Osteocyte (in vitro differentiated cells): Measurements from ENCODE around the gene AFDN. TPM values are rescaled to one million over a fixed set of nuclear protein-coding genes. Genes with fewer than 3 reads are reported as not detected.

Experiments used
- DNase-seq: peaks from one replicate; pipeline ENCODE4 v3.0.0; 2021; ENCODE audit warnings: mixed read lengths; ENCODE audit not compliant: unreplicated experiment; ENCODE audit errors: extremely low spot score
- H3K27ac Mint-ChIP-seq: one replicate; pipeline ENCODE4 v1.8.0; 2021; ENCODE audit warnings: mild to moderate bottlenecking, mixed read lengths; ENCODE audit not compliant: unreplicated experiment
- H3K27me3 Mint-ChIP-seq: one replicate; pipeline ENCODE4 v1.8.0; 2021; ENCODE audit warnings: mixed read lengths; ENCODE audit not compliant: unreplicated experiment
- H3K36me3 Mint-ChIP-seq: one replicate; pipeline ENCODE4 v1.8.0; 2021; ENCODE audit warnings: mixed read lengths; ENCODE audit not compliant: unreplicated experiment
- H3K4me1 Mint-ChIP-seq: one replicate; pipeline ENCODE4 v1.8.0; 2021; ENCODE audit warnings: mixed read lengths; ENCODE audit not compliant: unreplicated experiment
- H3K4me3 Mint-ChIP-seq: one replicate; pipeline ENCODE4 v1.8.0; 2021; ENCODE audit warnings: mild to moderate bottlenecking, moderate library complexity, mixed read lengths; ENCODE audit not compliant: unreplicated experiment
- H3K9me3 Mint-ChIP-seq: one replicate; pipeline ENCODE4 v1.8.0; 2021; ENCODE audit warnings: mixed read lengths; ENCODE audit not compliant: unreplicated experiment
- total RNA-seq: library from RNA; stranded (reverse); gene quantifications from 2 replicates; pipeline ENCODE4 v1.2.1, GENCODE V29; 2021
- TF ChIP-seq, protein P1 (sequence below): fragments of 200-600 bp; sonication (generic); IDR thresholded peaks from 2 replicates; pipeline ENCODE4 v1.5.0; 2021; ENCODE audit warnings: antibody characterized with exemption, mild to moderate bottlenecking, moderate library complexity

Gene AFDN
- total RNA-seq, 1 donor from 2014 or later: 67.3 TPM

DNA sequence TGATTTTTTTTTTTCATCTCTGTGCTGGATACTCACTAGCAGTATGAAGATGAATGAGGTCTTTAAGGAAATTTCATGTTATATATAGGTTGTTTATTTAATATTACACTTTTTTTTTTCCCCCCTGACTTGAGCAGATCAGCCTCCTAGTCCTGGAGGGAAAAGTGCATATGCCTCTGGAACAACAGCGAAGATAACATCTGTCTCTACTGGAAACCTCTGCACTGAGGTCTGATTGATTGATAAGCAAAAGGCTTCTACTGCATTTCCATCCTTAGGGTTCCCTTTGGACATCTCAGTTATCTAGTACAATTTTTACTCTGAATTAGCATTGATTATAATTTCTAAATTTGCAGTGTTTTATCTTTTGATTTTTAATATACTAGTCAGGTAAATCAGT is 121.0 kb downstream of the AFDN start:
- TF ChIP-seq, protein P1, sequence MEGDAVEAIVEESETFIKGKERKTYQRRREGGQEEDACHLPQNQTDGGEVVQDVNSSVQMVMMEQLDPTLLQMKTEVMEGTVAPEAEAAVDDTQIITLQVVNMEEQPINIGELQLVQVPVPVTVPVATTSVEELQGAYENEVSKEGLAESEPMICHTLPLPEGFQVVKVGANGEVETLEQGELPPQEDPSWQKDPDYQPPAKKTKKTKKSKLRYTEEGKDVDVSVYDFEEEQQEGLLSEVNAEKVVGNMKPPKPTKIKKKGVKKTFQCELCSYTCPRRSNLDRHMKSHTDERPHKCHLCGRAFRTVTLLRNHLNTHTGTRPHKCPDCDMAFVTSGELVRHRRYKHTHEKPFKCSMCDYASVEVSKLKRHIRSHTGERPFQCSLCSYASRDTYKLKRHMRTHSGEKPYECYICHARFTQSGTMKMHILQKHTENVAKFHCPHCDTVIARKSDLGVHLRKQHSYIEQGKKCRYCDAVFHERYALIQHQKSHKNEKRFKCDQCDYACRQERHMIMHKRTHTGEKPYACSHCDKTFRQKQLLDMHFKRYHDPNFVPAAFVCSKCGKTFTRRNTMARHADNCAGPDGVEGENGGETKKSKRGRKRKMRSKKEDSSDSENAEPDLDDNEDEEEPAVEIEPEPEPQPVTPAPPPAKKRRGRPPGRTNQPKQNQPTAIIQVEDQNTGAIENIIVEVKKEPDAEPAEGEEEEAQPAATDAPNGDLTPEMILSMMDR: no peak
- no peak overlapping the region for H3K4me3 Mint-ChIP-seq
- no peak for DNase-seq
- H3K27ac Mint-ChIP-seq: no peak overlapping the region
- H3K9me3 Mint-ChIP-seq: no peaks in the 10 kb centered on the region
- peaks cover 1% of the 10 kb centered on the region for H3K4me1 Mint-ChIP-seq
- no peaks in the 10 kb centered on the region for H3K27me3 Mint-ChIP-seq
- peaks cover 60% of the 10 kb centered on the region for H3K36me3 Mint-ChIP-seq

DNA sequence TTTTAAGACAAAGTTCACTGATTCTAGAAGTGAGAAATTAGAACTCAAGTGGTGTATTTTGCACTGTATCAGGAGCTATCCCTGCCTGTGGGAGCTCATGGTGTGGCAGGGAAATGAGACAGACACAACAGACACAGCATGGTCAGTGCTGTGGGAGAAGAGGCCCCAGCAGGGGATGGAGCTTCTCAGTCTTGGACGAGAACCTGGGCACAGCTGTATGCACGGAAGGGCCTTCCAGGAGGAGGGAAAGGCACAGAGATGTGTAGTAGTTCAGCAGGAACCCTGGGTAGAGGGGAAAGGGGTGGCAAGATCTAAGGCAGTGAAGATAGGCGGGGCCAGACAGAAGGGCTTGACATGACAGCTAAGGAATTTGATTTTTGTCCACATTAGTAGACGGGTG is 122.0 kb downstream of the AFDN start:
- H3K9me3 Mint-ChIP-seq: no peaks in the 10 kb centered on the region
- H3K36me3 Mint-ChIP-seq: peaks cover 55% of the 10 kb centered on the region
- DNase-seq: no peak
- TF ChIP-seq, protein P1: no peak
- H3K27me3 Mint-ChIP-seq: no peaks in the 10 kb centered on the region
- H3K4me3 Mint-ChIP-seq: no peak overlapping the region
- no peak overlapping the region for H3K27ac Mint-ChIP-seq
- peaks cover 1% of the 10 kb centered on the region for H3K4me1 Mint-ChIP-seq

DNA sequence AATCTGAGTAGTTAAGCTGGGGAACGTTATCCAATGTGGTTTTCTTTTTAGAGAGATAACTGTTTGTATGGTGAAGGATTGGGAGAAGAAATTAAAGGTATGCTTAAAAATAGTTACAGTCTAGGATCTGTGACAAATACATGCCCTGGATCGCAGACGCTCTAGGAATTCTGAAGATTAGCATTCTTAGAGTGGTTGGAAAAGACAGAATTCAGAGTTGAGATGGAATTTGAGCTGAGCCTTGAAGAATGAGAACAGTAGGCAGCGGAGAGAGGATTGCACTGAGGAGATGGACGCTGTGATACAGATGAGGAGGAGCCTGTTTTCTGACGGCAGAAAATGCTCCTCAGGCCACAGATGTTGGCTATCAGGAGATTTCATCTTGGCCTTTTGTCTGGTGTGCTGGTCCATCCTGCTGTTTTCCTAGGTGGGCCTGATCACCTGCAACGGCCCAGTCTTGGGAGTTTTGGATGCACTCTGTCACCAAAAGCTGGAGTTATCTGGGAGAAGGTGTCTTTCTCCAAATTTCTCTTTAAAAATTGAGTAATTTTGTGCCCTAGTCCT is 122.5 kb downstream of the AFDN start:
- no peaks in the 10 kb centered on the region for H3K27me3 Mint-ChIP-seq
- H3K4me3 Mint-ChIP-seq: no peak overlapping the region
- TF ChIP-seq, protein P1: no peak
- H3K4me1 Mint-ChIP-seq: peaks cover 1% of the 10 kb centered on the region
- H3K9me3 Mint-ChIP-seq: no peaks in the 10 kb centered on the region
- no peak for DNase-seq
- H3K27ac Mint-ChIP-seq: no peak overlapping the region
- peaks cover 52% of the 10 kb centered on the region for H3K36me3 Mint-ChIP-seq

DNA sequence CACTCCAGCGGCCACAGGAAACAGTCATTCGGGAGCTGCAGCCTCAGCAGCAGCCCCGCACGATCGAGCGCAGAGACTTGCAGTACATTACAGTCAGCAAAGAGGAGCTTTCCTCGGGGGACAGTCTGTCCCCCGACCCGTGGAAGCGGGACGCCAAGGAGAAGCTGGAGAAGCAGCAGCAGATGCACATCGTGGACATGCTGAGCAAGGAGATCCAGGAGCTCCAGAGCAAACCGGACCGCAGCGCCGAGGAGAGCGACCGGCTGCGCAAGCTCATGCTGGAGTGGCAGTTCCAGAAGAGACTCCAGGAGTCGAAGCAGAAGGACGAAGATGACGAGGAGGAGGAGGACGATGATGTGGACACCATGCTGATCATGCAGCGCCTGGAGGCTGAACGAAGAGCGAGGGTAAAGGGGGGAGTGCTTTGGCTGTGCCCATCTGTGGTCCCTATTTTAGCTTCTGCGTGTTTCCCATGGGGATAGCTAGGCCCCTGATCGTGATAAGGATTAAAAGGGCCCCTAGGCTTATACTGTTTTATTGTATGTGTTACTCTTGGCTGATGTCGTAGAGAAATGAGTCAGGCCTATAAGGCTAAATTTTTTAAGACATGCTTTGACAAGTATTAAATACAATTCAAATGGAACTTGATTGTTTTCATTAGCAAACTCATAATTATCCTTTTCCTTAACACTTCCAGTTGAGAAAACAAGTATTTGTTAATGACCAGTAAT is 125.2 kb downstream of the AFDN start:
- H3K36me3 Mint-ChIP-seq: peaks cover 56% of the 10 kb centered on the region
- H3K4me3 Mint-ChIP-seq: no peak overlapping the region
- H3K27ac Mint-ChIP-seq: no peak overlapping the region
- no peaks in the 10 kb centered on the region for H3K9me3 Mint-ChIP-seq
- peaks cover 5% of the 10 kb centered on the region for H3K4me1 Mint-ChIP-seq
- TF ChIP-seq, protein P1: no peak
- no peaks in the 10 kb centered on the region for H3K27me3 Mint-ChIP-seq
- DNase-seq: no peak

DNA sequence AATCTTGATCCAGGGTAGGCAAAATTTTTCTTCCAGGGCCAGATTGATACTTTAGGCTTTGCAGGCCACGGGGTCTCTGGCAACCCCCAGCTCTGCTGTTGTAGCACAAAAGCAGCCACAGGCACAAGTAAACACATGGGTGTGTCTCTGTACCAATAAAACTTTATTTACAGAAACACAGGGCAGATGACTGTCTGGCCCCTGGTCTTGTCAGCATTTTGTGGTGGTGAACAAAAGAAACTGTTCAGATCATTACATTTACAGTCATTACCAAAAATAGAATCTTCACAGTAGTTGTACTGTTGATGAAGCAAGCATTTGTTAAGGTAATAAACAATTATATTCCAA is 125.8 kb downstream of the AFDN start:
- DNase-seq: no peak
- H3K4me3 Mint-ChIP-seq: no peak overlapping the region
- H3K4me1 Mint-ChIP-seq: peaks cover 9% of the 10 kb centered on the region
- H3K27ac Mint-ChIP-seq: no peak overlapping the region
- TF ChIP-seq, protein P1: no peak
- no peaks in the 10 kb centered on the region for H3K9me3 Mint-ChIP-seq
- H3K36me3 Mint-ChIP-seq: peaks cover 60% of the 10 kb centered on the region
- H3K27me3 Mint-ChIP-seq: no peaks in the 10 kb centered on the region
